GM19043 (cell line): Measurements from ENCODE around the gene TBC1D3I.
A peak's percentile ranks its signal among the peaks of the same experiment; 100 is the strongest.
"Not testable (repeated sequence)": the region's sequence is repeated elsewhere in the genome, so short reads cannot be mapped to it uniquely, and the experiment has no call there.

Source experiments
- ATAC-seq: cut with Tn5 transposase; IDR thresholded peaks from one replicate; pipeline ENCODE4 v1.9.1; 2021; ENCODE audit warnings: low read depth; ENCODE audit not compliant: unreplicated experiment

TBC1D3I gene

DNA sequence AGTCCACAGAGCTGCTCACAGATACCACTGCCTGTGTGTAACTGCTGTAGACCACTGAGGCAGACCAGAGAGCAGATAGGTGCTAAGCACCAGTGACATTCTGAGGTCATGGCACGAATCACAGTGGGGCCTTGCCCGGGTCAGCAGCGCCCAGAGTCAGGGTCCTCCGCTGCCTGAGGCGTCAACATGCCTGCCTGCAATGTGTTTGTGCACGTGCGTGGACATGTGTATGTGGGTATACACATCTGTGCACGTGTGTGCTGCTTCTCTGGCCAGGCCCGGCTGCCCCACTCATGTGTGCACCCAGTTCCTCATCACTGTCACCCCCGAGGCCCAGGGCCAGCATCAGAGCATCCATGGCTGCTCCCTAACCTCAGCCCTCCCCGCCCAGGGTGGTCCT lies at the start of gene TBC1D3I:
TBC1D3I (minus strand) TSS at position 101 of the 400 bp plus-strand sequence. CDS start 1,585 bp downstream, outside the sequence.
- not testable (repeated sequence) for ATAC-seq

GRCh38 chr17:36295161-36295560 lies 30.8 kb upstream of the TBC1D3I start:
- ATAC-seq, result not testable (repeated sequence)

GRCh38 chr17:36289965-36290612 lies 25.7 kb upstream of the TBC1D3I start:
- ATAC-seq, result not testable (repeated sequence)

DNA sequence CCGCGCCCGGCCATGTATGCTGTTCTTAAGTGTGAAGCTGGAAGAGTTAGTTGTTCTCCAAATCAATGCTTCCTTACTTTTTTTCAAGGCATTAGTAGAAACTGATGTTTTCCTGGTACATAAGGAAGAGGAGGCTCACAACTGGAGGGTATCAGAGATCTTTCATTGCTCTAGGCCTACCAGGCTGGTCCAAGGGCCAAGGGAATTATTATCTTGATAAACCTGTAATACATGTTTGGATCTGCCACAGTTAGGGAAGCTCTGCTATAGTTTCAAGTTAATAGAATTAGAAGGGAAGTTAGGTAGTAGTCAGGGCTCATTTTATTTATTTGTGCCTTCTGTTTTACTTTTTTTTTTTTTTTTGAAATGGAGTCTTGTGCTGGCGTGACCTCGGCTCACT lies 19.8 kb upstream of the TBC1D3I start:
- not testable (repeated sequence) for ATAC-seq

- ATAC-seq, result not testable (repeated sequence)
These were observed 18.9 kb upstream of the TBC1D3I start for GRCh38 chr17:36283256-36283655.

DNA sequence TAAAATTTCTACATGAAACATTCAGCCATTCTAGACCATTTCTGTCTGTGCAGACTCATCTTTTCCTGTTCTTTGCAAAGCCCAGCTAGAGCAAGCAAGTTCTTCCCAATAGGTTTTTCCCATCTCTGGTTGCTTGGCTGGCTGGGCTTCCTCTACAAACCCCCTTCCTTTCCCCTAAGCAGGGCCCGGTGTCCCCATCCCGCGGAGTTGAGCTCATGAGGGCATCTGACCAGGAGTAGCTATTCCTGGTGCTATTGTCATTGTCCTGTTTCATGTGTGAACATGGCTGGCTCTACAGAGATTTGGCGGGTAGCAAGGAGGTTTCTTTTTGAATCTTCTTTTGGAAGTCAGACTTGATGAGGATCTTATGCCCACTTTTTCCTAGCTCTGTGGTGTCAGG lies 22.3 kb downstream of the TBC1D3I start:
- not testable (repeated sequence) for ATAC-seq

DNA sequence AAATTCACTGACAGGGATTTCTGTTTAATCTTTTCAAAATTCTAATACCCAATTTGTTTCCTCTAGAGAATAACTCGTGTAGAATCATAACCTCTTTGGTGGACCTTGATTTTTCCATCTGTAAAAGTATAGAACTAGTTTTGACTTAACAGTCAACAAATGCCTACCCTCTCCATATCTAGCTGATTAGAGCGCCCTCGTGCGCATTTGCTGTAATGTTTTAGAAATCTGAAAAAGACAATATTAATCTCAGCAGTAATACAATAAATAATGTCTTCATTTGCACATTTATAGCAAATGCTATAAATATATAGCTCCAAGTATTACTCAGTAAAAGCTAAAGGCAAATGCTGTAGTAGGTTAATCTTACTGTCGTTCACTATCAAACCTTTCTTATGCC lies 34.7 kb downstream of the TBC1D3I start:
- ATAC-seq, result not testable (repeated sequence)

DNA sequence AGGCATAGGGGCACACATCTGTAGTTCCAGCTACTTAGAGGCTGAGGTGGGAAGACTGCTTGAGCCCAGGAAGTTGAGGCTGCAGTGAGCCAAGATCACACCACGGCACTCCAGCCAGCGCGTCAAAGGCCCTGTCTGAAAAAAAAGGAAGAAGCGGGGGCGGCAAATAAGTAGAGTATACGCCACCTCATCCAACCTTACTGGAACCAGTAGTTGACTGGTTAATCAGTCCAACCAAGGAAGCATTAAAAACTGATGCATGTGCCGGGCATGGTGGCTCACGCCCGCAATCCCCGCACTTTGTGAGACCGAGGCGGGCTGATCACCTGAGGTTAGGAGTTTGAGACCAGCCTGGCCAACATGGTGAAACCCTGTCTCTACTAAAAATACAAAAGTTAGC lies 41.4 kb downstream of the TBC1D3I start:
- not testable (repeated sequence) for ATAC-seq

- ATAC-seq, result not testable (repeated sequence)
These were observed 42.7 kb downstream of the TBC1D3I start for GRCh38 chr17:36221581-36222100.

GRCh38 chr17:36220737-36221580 lies 43.4 kb downstream of the TBC1D3I start:
- not testable (repeated sequence) for ATAC-seq

DNA sequence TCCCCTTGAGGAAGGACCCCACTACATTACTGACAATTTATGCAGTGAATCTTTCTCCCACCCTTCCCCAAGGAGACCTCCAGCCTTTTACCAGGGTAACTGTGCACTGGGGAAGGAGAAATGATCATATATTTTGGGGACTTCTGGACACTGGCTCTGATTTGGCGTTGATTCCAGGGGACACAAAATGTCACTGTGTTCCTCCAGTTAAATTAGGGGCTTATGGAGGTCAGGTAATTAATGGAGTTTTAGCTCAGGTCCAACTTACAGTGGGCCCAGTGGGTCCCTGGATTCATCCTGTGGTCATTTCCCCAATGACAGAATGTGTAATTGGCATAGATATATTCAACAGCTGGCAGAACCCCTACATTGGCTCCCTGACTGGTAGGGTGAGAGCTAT lies 44.8 kb downstream of the TBC1D3I start:
- not testable (repeated sequence) for ATAC-seq

GRCh38 chr17:36215406-36216308 lies 48.7 kb downstream of the TBC1D3I start:
- not testable (repeated sequence) for ATAC-seq

DNA sequence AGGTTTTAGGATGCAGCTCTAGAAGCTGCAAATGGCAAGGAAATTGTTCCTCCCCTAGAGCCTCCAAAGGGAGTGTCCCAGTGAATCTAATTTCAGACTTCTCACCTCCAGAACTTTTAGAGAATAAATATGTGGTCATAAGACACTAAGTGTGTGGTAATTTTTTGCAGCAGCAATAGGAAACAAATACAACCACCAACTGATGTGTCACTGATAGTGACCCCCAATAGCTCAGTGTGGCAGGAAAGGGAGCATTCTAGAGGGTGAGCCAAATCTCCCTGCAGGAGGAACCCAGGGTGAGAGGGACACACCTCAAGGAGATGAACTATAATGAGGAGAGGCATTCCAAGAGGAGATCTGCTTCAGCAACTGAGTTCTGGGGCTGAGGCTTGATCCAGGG lies 49.5 kb downstream of the TBC1D3I start:
- no peak for ATAC-seq

- no peak for ATAC-seq
These were observed 50.7 kb downstream of the TBC1D3I start for GRCh38 chr17:36213695-36214094.

DNA sequence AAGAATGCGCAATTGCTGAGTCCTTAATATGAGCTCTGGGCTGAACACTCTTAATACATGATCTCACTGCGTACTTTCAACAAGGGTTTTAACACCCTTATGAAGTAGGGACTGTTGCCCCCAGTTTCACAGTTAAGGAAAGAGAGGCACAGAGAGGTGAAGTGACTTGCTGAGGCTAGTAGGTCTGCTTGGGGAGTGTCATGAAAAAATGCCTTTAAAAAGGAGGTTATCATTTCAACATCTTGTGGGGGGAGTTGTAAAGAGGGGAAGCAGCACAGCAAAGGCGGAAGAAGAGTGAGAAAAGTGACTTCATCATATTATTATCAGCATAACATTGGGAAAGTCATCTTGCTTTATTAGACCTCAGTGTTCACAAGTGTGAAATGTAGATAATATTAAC lies 51.4 kb downstream of the TBC1D3I start:
- no peak for ATAC-seq

- no peak for ATAC-seq
These were observed 52.1 kb downstream of the TBC1D3I start for GRCh38 chr17:36212272-36212605.

- not testable (repeated sequence) for ATAC-seq
These were observed 52.7 kb downstream of the TBC1D3I start for GRCh38 chr17:36211484-36212271.

DNA sequence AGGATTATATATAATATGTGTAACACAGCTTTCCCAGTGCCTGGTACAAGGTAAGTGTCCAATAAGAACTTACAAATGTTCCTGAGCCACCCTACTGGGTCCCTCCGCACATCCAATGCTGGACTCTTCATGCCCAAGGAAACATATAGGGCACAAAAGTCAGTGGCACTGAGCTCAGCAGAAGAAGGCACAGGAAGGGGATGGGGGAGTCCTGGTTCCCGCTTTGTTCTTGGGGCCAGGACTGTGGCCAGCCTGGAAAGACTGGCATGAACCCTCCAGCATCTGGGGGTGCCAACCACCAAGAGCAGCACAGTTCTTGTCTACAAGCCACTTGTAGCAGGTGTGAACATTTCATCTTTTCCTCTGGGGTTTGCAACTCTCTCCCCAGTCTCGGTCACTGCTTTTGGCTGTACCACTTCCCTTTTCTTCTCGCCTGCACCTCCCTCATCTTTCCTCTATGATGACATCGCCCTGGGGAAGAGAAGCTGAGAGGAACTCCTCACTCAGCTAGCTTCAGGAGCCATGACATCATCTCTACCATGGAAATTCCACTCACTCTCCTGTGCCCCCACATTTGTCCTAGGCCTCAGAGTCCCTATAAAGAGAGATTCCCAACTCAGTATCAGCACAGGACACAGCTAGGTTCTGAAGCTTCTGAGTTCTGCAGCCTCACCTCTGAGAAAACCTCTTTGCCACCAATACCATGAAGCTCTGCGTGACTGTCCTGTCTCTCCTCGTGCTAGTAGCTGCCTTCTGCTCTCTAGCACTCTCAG lies 53.7 kb downstream of the TBC1D3I start, which contains the start of gene CCL4L2:
CCL4L2 (plus strand) TSS at position 625 of the 773 bp plus-strand sequence.
- peak; percentile 66 for ATAC-seq

GRCh38 chr17:36209575-36209974 lies 54.8 kb downstream of the TBC1D3I start:
- ATAC-seq, result no peak
